Stimulated activated CD4-positive, alpha-beta T cell treated with anti-CD3 and anti-CD28 coated beads, Interleukin-15, amount 100 ng/mL, for 1 hour (primary cell): ENCODE measurements around the gene PDZD7.

Experiments used
- DNase-seq, 2 donors: peaks; one replicate each; pipeline ENCODE4 v3.0.0-alpha.2; 2020; ENCODE audit warnings: low read depth in 1 of 2, low spot score in 1 of 2

The PDZD7 gene

GRCh38 chr10:100969187-100970075, 61.5 kb downstream of the PDZD7 start, which contains the start of gene SEMA4G:
TSS of gene SEMA4G (plus strand) at chr10:100969504. CDS start at chr10:100972913, 3,409 bp downstream.
- DNase-seq, result peak in 1 of 2 donors; percentile 18

DNA sequence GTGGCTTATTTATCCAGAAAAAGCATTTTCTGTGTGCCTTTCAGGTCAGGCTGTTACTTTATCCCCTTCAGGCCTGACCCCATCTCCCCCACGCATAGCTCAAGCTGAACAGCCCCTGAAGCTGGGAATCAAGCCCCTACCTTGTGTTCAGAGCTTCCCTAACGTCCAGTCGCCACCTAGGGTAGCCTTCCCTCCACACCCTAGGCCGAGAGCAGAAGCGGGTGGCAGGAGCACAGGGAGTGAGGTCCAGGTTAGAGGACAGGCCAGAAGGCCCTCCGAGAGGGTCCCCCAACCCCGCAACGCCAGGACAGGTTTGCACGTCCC, 62.1 kb downstream of the PDZD7 start:
- DNase-seq, result no peak

DNA sequence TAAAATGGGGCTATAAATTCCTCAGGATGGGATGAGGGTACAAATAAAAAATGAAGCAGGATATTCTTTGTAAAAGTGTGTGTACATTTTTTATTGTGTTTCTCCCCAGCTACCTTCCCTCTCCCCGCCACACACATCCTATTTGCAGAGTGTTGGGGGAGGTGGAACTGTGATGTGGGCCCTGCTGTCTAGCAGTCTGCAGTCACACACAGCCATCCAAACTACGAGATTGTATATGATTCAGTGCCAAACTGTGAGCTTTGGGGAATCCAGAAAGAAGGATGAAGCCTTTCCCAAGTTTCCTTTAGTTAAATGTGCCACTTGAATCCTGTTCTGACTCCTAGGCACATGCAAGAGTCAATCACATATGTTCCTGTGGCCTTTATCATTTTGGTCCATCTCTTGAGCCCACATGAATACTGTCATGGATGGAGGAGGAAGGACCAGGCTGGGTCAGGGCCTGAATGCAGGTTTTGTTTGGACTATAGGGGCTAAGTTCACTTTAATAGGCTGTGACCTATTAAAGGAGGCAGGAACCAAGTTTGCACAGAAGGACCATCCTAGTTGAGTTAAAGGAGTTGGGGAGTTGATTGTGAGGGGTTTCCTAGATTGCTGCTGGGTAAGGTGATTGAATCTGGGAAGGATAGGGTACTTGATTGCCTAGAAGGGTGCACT, 62.7 kb downstream of the PDZD7 start:
- no peak for DNase-seq

DNA sequence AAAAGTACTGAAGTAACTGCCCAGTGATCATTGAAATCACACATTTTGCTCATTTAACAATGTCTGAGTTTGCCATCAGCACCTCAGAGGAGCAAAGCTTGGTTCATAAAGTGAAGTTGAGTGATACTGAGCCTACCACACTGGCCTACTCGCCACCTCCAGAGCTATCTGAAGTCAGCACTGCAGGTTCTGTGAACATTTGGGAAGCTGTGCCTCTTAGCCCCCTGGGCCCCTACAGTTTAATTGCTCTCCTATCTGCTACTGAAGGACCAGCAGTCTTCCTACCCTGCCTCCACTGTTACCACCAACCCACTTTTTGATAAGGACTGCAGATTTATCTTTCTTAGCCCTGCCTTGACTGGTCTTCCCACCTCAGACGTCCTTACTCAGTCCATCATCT, 63.6 kb downstream of the PDZD7 start:
- no peak for DNase-seq

- no peak for DNase-seq
Observed at GRCh38 chr10:100966887-100967286, 64.0 kb downstream of the PDZD7 start.

GRCh38 chr10:100965820-100966219, 65.1 kb downstream of the PDZD7 start:
- DNase-seq, result no peak

DNA sequence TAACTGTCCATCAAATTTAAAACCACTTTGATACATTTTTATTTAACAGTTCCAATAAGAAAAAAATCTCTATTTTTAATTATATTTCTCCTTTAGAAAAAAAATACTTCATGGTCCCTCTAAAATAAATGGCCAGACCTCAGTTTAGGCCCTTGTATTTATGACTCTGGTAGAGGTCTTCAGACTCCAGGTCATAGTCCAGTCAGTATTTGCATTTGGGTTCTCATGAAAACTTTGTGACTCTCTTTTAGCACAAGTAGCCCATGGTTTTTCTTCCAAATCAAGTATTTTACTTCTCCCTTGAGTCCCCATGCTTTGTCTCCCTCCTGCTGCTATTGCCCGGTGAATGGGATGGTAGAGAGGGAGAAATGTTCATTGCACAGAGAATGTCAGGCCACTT, 67.1 kb downstream of the PDZD7 start:
- DNase-seq, result no peak

- no peak for DNase-seq
Observed at GRCh38 chr10:100962351-100963080, 68.4 kb downstream of the PDZD7 start.

- no peak for DNase-seq
Observed at GRCh38 chr10:100960251-100960650, 70.7 kb downstream of the PDZD7 start.
